Glutamatergic neuron (in vitro differentiated cells): ENCODE data around the gene CFB. TPM values are rescaled to one million over a fixed set of nuclear protein-coding genes. Genes with fewer than 3 reads are reported as not detected.

Source experiments
- DNase-seq: peaks from one replicate; pipeline ENCODE4 v3.0.0; 2022
- H3K27ac Mint-ChIP-seq: one replicate; pipeline ENCODE4 v1.8.0; 2020; ENCODE audit warnings: mild to moderate bottlenecking, mixed read lengths, inconsistent platforms; ENCODE audit not compliant: unreplicated experiment
- H3K27me3 Mint-ChIP-seq: one replicate; pipeline ENCODE4 v1.8.0; 2020; ENCODE audit warnings: mild to moderate bottlenecking, moderate library complexity, mixed read lengths, inconsistent platforms; ENCODE audit not compliant: unreplicated experiment
- H3K36me3 Mint-ChIP-seq: one replicate; pipeline ENCODE4 v1.8.0; 2020; ENCODE audit warnings: mild to moderate bottlenecking, mixed read lengths, inconsistent platforms; ENCODE audit not compliant: unreplicated experiment
- H3K4me1 Mint-ChIP-seq: one replicate; pipeline ENCODE4 v1.8.0; 2020; ENCODE audit warnings: mild to moderate bottlenecking, low read depth, mixed read lengths, inconsistent platforms; ENCODE audit not compliant: unreplicated experiment
- H3K4me3 Mint-ChIP-seq: one replicate; pipeline ENCODE4 v1.8.0; 2020; ENCODE audit warnings: mild to moderate bottlenecking, mixed read lengths, inconsistent platforms; ENCODE audit not compliant: unreplicated experiment
- H3K9me3 Mint-ChIP-seq: one replicate; pipeline ENCODE4 v1.8.0; 2020; ENCODE audit warnings: mild to moderate bottlenecking, moderate library complexity, mixed read lengths, inconsistent platforms; ENCODE audit not compliant: unreplicated experiment
- CTCF ChIP-seq: fragments of 200-600 bp; sonication (generic); IDR thresholded peaks from one replicate; pipeline ENCODE4 v1.5.0; 2021; ENCODE audit not compliant: partially characterized antibody, unreplicated experiment
- total RNA-seq: library from RNA; stranded (reverse); fragmentation: NEBNext Ultra II Directional; extraction: Animal tissue kit (Norgen Biotek cat#: 25700); gene quantifications from one replicate; pipeline ENCODE4 v1.2.1, GENCODE V29; 2021; ENCODE audit not compliant: unreplicated experiment

Gene CFB
- total RNA-seq, 1 donor from 2014 or later, result not detected

- H3K4me1 Mint-ChIP-seq, result peaks cover 9% of the 10 kb centered on the region
- H3K36me3 Mint-ChIP-seq, result peaks cover 6% of the 10 kb centered on the region
- H3K9me3 Mint-ChIP-seq, result peaks cover 6% of the 10 kb centered on the region
- H3K27me3 Mint-ChIP-seq, result peaks cover 6% of the 10 kb centered on the region
- no peak for DNase-seq
- no peak overlapping the region for H3K27ac Mint-ChIP-seq
- TF ChIP-seq CTCF, result no peak
- no peak overlapping the region for H3K4me3 Mint-ChIP-seq
These were observed 10.9 kb downstream of the CFB start for GRCh38 chr6:31956796-31957195.

- TF ChIP-seq CTCF, result no peak
- Mint-ChIP-seq H3K4me1 (peaks cover 9% of the 10 kb centered on the region), H3K36me3 (peaks cover 2% of the 10 kb centered on the region)
These were observed 12.5 kb downstream of the CFB start for GRCh38 chr6:31958412-31958740.

GRCh38 chr6:31958741-31959739, 13.1 kb downstream of the CFB start, which contains the start of the genes NELFE and SKIC2:
NELFE (minus strand) TSS chr6:31958971; CDS start chr6:31958446, 525 bp downstream.
SKIC2 (plus strand) TSS chr6:31959175; CDS start chr6:31959193, 18 bp downstream.
- TF ChIP-seq CTCF, result no peak
- peak; percentile 98 for DNase-seq
- Mint-ChIP-seq H3K4me3 (peak within 1 kb of the TSS; percentile 99), H3K27me3 (peaks cover 6% of the 10 kb centered on the region), H3K36me3 (no peaks in the 10 kb centered on the region), H3K4me1 (peaks cover 9% of the 10 kb centered on the region), H3K9me3 (peaks cover 9% of the 10 kb centered on the region), H3K27ac (peak within 1 kb of the TSS; percentile 93)

More at GRCh38 chr6:31958412-31958740, 12.5 kb downstream of the CFB start:
- peak overlapping the region; percentile 87 for H3K27ac Mint-ChIP-seq
- H3K27me3 Mint-ChIP-seq, result peaks cover 6% of the 10 kb centered on the region
- DNase-seq, result no peak
- H3K9me3 Mint-ChIP-seq, result peaks cover 9% of the 10 kb centered on the region
- peak overlapping the region; percentile 99 for H3K4me3 Mint-ChIP-seq

GRCh38 chr6:31961616-31962015, 15.7 kb downstream of the CFB start:
- Mint-ChIP-seq H3K4me1 (peaks cover 9% of the 10 kb centered on the region), H3K4me3 (peak overlapping the region; percentile 23), H3K36me3 (no peaks in the 10 kb centered on the region), H3K27ac (no peak overlapping the region), H3K9me3 (peaks cover 10% of the 10 kb centered on the region), H3K27me3 (peaks cover 6% of the 10 kb centered on the region)
- no peak for DNase-seq
- TF ChIP-seq CTCF, result no peak

GRCh38 chr6:31963921-31964320, 18.0 kb downstream of the CFB start:
- no peak for TF ChIP-seq CTCF
- H3K4me3 Mint-ChIP-seq, result no peak overlapping the region
- no peak overlapping the region for H3K27ac Mint-ChIP-seq
- H3K27me3 Mint-ChIP-seq, result peaks cover 6% of the 10 kb centered on the region
- H3K4me1 Mint-ChIP-seq, result peaks cover 5% of the 10 kb centered on the region
- DNase-seq, result no peak
- no peaks in the 10 kb centered on the region for H3K36me3 Mint-ChIP-seq
- peaks cover 9% of the 10 kb centered on the region for H3K9me3 Mint-ChIP-seq
